Stimulated activated CD4-positive, alpha-beta T cell treated with anti-CD3 and anti-CD28 coated beads, TNF-alpha, amount 100 ng/mL, for 24 hours (primary cell): ENCODE data around the gene TCF19.

Source experiments
- DNase-seq, 3 experiments: peaks; one replicate each; pipeline ENCODE4 v3.0.0-alpha.2; 2020; ENCODE audit warnings: low read depth in 3 of 3

Gene TCF19

DNA sequence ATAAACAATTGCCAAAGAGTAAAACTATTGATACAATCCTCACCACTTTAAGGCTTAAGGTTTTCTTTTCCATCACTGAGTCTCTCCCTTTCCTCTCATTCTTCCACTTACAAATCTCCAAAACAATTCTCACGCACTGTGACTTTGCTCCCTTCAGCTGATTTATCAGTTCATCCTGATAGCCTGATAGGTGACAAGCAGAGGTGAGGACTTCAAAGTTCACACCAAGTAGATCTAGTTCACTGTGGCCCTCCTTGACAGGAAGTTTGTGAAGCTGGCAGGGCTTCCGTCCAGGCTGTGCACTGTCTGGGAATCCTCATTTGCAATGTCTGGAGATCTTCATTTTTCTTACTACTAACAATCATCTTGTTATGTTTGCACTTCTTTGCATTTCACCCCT lies 47.2 kb downstream of the TCF19 start:
- no peak for DNase-seq

DNA sequence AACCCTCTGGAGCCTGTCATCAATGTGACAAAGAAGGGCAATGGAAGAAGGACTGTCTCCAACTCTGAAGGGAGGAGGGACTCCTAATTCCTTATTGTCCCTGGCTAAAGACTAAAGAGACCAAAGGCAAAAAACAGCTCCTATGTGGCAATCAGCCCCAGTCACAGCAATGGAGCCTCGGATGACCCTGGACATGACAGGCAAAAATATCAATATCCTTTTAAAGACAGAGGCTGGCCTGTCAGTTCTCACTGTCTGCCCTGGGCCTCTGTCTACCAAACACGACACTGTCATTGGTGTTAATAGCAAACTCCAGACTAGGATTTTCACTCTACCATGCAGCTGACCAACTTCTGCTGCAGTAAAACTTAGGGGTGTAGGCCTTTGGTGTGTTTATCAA lies 50.1 kb downstream of the TCF19 start:
- DNase-seq: no peak

GRCh38 chr6:31209137-31209536 lies 50.7 kb downstream of the TCF19 start:
- DNase-seq: no peak

DNA sequence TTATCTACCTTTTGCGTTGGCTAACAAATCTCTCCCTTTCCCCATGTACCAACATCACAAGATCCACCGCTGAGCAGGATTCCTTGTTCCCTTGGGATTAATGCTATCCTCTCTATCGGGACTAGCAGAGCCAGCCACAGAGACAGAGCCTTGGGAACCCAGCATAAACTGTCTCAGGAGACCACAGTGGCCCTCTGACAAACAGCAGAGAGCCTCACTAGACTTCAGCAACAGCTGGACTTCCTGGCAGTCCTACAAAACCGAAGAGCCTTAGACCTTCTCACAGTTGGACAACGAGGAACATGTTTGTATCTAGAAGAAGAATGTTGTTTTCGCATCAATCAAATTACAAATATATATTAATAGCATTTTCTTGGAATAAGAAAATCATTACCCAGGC lies 51.7 kb downstream of the TCF19 start:
- no peak for DNase-seq

DNA sequence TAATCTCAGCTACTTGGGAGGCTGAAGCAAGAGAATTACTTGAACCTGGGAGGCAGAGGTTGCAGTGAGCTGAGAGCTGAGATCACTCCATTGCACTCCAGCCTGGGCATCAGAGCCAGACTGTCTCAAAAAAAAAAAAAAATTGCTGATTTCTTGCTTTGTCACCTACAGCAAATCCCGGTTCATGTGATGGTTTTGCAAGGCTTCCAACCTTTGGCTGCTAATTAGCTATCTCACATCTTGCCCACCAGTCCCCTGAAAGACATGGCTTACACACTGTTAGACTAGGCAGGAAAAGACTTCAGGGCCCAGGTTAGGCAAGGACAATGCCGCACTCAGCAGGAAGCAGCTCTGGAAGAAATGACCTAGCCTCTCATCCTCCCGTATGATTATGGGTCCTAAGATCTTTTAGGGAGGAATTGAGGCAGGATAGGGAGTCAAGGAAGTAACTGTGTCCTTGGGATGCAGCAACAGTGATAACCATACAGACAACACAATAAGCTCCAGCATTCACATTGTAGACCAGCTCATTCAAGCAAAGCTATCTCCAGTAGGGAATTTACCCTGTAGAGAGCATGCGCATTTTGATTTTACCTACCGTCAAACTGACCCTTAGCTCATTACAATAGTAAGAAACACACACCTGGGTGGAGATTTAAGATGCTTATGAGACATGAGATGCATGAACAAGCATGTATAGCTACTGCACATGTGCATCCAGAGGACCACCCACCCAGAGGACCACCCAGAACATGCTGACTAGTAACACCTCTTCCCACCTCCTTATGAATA lies 52.5 kb downstream of the TCF19 start:
- no peak for DNase-seq
